NCI-H524 treated with DMSO at 0.1 percent for 48 hours (cell line): ENCODE measurements around the gene SP6.

Experiments used
- DNase-seq: peaks from one replicate; lab custom pipeline; 2025; lab: John Stamatoyannopoulos, UW

SP6 gene

GRCh38 chr17:47810901-47811635 is 39.9 kb downstream of the SP6 start:
- DNase-seq: no peak

DNA sequence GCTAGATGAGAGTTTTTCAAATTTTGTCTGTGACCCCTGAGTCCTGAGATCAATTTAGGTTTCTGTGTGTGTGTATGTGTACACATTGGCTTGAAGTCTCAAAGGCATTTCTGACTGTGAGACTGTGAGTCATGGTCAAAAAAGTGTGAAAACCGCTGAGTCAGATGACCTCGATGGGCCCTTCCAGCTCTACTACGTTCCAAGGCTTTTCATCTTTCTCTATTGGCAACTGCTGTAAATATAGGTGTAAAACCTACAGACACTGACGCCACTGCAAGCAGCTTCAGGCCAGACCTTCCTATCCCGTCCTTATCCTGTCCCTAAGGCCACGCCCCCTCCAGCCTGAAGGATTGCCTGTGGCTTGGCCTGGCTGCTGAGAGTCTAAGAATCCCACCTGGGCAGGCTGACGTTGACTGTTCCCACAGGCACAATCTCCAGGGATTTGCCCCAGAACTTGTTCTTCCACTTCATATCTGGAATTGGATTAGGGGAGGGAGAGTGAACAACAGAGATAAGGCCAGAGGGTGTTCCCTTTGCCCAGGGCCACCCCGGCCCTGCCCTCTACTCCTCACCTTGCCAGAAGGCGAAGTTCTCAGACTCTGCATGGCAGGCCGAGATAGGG is 40.7 kb downstream of the SP6 start:
- no peak for DNase-seq

GRCh38 chr17:47808830-47809480 is 42.0 kb downstream of the SP6 start:
- no peak for DNase-seq

DNA sequence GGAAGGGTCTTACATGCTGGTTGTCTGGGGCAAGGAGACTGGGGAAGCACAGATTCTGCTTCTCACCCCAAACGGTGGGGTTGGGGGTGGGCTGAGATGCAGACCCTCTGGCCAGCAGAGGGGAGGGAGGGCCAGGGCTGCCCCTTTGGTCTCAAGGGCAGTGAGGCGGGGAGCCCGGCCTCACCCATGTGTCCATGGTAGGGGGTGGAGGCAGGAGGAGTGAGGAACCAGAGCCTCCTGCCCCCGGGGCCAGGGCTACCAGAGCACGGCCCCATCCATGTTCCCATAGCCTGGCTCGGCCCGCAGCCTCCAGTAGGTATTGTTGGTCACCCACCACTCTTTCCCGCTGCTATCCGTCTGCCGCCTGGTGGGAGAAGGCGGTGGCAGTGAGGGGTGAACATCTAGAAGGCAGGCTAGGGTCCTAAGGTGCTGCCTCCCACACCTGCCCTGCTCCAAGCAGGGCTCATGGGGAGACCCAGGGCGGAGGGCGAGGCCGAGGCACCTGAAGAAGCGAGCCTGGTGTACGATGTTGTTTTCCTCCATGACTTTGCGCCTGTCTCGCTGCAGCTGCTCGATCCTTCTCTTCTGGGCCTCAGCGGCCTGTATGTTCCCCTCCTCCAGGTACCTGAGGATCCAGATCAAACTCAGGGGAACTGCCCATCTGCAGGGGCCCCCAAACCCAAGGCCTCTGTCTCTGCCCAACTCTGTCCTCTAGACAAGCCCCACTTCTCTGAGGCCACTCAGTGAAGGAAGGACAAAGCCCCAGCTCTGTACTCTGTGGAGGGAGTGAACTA is 42.7 kb downstream of the SP6 start:
- no peak for DNase-seq

DNA sequence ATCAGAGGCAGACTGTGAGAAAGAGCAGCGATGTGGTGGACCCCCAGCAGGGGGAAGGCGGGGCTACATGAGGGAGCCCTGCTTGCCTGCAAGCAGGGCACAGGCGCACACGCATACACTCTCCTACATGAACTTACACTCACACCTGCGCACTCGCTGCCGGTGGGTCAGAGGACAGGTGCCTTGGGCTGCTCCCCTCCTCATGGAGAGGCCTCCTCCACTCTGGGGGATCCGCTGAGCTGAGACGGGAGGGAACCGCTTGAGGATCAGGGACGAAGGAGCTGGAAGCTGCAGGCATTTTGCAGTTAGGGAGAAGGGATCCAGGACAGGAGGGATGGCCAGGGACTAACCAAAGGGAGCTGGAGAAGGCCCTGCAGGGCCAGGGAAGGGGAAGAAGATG is 43.5 kb downstream of the SP6 start:
- no peak for DNase-seq

DNA sequence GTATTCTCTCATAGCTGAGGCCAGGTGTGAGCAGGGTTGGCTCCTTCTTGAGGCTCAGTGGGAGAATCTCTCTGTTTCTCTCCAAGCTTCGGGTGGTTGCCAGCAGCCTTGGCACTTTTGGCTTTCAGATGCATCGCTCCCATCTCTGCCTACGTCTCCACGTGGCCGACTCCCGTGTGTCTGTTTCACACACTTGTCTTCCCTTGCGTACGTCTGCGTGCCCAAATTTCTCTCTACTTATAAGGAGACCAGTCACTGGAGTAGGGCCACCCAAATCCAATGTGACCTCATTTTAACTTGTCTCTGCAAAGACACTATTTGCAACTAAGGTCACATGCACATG is 44.1 kb downstream of the SP6 start:
- DNase-seq: no peak

DNA sequence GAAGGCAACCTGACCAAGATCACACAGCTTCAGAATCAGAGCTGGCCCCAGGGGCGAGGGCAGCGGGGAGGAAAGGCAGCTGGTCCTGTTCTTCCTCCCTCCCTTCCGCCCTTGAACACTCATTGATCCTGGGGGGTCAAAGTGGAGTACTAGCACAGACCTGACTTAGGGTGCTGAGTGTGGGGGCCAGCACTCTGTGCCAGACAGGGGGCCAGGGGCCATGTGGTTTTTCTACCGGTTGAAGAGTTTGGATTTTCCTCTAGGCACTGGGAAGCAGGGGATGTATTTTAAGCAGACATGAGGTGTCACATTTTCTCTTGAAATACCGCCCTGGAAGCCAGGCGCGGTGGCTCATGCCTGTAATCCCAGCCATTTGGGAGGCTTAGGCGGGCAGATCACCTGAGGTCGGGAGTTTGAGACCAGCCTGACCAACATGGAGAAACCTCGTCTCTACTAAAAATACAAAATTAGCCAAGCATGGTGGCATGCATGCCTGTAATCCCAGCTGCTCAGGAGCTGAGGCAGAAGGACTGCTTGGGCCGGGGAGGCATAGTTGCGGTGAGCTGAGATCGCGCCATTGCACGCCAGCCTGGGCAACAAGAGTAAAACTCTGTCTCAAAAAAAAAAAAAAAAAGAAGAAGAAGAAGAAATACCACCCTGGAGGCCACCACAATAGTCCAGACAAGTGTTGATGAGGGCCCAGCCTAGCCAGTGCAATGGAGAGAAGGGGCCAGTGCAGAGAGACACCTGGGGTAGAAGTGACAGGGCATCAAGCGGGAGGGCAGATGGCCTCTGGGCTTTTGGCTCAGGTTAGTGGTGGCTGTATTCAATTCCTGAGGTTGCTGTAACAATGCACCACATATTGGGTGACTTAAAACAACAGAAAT is 44.7 kb downstream of the SP6 start:
- DNase-seq: no peak

DNA sequence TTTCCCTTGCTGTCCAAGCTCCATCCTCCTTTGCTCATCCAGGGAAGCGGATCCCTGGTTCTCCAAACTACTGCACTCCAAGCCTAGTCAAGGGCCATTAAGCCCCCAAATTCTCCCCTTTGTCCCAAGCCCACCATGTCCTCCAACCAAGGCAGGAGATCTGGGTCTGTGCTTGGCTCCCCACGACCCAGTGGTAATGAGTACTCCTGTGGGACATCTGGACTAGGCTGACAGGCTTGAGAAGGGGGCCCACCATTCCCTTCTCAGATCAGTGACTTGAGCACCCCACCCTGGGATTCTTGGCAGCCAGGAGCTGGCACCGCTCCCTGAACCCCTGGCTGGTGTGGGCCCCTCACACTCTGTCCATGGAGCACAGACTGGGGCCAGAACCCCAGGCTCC is 46.5 kb downstream of the SP6 start:
- DNase-seq: no peak

DNA sequence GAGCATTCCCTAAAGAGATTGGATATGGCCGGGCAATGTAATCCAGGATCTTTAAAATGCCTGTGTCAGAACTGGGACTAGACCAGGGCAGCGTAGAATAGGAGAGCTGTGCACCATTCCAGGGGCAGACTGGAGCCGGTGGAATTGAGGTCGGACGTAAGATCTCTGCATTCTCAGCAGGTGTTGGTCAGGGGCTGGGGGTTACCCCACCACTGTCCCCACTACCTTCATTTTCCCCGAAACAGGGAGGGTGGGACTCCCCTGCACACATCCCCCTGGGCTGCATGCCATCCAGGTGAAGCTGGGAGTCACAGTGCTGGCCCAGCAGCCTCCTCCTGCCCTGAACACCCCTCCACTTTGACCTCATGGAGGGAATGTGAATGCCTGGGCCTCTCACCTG is 47.2 kb downstream of the SP6 start:
- DNase-seq: no peak

DNA sequence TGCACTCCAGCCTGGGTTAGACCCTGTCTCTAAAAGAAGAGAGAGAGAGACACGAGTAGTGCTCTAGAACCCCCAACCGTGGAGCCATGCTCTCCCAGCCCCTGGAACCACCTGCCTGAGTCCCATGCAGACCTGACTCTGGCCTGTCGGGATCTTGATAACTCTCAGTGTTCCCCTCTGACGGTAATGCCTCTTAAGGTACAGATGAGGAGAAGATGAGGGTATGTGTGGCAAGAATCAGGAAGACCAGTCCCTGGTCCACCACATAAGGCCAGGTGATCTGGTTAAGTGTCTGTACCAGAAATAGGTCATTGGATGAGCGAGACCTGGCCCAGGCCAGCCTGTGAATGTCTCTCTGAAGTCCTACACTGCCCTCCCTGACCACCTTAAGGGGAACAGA is 47.8 kb downstream of the SP6 start:
- no peak for DNase-seq

DNA sequence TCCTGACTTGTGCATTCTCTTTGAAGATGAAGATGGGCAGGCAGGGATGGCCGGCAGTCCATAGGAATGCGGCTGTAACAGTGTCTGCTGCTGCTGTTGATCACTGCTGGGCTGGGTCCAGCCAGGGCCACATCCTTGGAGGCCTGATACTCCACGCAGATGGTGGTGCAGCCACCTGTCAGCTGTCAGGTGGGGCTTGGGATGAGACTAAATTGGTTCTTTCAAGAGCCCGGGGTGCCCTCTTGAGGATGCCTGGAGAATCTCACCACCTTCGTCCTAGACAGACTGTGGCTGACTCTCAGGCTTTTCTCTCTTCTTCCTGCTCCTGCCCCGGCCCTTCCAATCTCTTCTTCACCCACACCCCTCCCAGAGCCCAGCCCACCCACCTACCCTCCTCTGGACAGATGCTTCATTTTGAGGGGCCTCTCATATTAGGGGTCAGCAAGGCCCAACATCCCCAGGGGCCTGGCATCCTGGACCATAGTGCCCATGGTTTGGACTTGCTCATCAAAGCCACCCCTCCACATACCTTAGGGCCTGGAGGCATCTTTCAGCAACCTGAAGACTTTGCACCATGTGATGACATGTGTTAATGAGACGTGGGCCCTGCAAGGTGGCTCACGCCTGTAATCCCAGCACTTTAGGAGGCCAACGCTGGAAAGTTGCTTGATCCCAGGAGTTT is 48.5 kb downstream of the SP6 start:
- peak; percentile 61 for DNase-seq

DNA sequence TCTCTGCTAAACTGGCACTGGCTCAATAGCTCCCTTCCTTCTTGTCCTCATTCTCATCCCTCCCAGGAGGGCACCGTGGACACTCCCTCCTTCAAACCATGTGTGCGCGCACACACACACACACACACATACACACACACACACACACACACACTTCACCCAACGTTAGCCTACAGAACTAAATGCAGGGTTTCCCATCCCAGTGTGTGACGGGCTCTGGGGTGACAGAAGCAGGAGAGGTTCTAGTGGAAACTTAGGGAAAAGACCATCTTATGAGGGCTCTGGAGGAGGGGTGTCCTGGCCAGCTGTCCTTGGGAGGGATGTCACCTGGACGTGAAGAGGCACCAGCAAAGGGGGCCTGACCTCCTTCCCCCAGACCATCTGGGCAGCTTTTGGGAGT is 49.1 kb downstream of the SP6 start:
- DNase-seq: no peak

- no peak for DNase-seq
Observed at GRCh38 chr17:47801176-47801765, 49.7 kb downstream of the SP6 start.

- no peak for DNase-seq
Observed at GRCh38 chr17:47800686-47801085, 50.3 kb downstream of the SP6 start.

- DNase-seq: no peak
Observed at GRCh38 chr17:47797797-47798196, 53.2 kb downstream of the SP6 start.
